Choroid plexus epithelial cell (primary cell): Measurements from ENCODE around the gene GPAT3.
"Not testable (repeated sequence)": the region's sequence is repeated elsewhere in the genome, so short reads cannot be mapped to it uniquely, and the experiment has no call there.

Experiments
- DNase-seq: peaks from one replicate; pipeline ENCODE4 v3.0.0-alpha.2; 2010; ENCODE audit warnings: low read depth
- H3K4me3 ChIP-seq: 2 replicates; pipeline ENCODE4 v1.5.1; 2011; ENCODE audit warnings: low read depth, mild to moderate bottlenecking, control low read depth, low read length, moderate library complexity
- TF ChIP-seq, protein P1 (sequence below): conservative IDR thresholded peaks from 2 replicates; pipeline ENCODE4 v1.5.1; 2011; ENCODE audit warnings: low read depth, mild to moderate bottlenecking, control low read depth, inconsistent platforms, low read length, moderate library complexity

GPAT3 gene

DNA sequence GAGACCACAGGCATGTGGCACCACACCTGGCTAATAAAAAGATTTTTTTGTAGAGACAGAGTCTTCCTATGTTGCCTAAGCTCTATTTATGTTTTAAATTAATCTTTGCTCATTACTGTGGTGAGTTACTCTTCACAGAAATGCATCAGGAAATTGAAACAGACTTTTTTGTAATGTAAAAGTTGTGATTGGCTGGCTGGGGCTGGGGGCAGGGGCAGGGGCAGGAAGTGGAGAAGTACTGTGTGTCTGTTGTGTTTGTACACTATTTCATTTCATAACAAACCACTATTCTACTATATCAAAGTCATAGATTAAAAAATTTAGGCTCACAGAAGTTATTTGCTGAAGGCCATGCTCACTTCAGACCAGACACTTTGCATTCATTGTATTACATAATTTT is 31.9 kb upstream of the GPAT3 start:
- H3K4me3 ChIP-seq = no peak overlapping the region
- no peak for DNase-seq
- TF ChIP-seq, protein P1, sequence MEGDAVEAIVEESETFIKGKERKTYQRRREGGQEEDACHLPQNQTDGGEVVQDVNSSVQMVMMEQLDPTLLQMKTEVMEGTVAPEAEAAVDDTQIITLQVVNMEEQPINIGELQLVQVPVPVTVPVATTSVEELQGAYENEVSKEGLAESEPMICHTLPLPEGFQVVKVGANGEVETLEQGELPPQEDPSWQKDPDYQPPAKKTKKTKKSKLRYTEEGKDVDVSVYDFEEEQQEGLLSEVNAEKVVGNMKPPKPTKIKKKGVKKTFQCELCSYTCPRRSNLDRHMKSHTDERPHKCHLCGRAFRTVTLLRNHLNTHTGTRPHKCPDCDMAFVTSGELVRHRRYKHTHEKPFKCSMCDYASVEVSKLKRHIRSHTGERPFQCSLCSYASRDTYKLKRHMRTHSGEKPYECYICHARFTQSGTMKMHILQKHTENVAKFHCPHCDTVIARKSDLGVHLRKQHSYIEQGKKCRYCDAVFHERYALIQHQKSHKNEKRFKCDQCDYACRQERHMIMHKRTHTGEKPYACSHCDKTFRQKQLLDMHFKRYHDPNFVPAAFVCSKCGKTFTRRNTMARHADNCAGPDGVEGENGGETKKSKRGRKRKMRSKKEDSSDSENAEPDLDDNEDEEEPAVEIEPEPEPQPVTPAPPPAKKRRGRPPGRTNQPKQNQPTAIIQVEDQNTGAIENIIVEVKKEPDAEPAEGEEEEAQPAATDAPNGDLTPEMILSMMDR = no peak

DNA sequence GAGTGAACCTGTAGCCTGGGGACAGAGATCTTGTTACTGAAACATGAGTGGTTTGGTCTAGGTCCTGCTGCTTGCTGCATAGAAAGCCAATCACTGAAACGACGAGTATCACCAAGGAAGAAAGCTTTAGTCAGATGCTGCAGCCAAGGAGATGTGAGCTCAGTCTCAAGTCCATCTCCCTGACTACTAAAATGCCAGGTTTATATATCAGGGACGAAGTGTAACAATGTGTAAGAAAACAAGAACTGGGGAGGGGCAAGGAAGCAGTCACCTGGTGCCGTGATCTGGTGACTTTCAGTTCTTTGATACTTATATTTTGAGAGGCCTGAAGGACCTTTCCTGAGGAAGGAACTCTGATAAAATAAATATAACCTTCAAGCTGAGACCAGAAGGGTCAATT is 31.4 kb upstream of the GPAT3 start:
- TF ChIP-seq, protein P1 = no peak
- no peak overlapping the region for H3K4me3 ChIP-seq
- no peak for DNase-seq

DNA sequence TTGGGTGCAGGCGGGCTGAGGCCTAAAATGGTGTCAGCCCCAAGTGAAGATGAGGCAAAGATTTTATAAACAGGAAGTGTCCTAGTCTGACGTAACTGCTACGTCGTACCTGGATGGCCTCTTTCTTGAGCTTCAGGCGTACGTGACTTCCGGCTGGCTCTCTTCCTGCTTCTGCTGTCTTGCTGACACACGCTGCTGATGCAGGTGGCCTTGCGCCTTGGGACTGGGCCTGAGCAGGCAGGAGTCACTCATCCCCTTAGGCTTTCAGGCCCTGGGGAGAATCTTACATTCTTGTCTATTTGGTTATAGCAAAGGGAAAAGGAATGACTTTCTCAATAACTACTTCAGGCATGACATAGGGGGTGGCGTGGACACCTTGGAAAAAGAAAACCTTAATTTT is 30.9 kb upstream of the GPAT3 start:
- no peak for DNase-seq
- H3K4me3 ChIP-seq = no peak overlapping the region
- TF ChIP-seq, protein P1 = no peak

DNA sequence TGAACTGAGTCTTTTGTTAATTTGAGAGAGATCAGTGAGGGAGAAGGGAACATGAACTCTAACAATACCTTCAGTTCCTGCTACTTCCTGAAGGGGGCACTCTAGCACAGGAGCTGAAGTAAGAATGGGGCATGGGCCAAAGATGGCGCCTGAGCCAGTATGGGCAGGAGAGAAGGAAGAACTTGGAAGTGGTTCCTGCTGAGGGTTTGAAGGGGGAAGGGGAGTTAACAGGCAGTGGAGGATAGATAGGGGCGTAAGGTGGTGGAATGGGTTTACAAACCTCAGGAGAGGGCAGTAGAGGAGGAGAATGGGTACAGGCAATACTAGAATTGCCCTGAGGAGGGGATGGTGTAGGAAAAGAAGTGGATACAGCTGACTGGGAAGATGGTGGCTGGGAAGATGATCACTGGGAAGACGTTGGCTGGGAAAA is 26.7 kb upstream of the GPAT3 start:
- H3K4me3 ChIP-seq = not testable (repeated sequence)
- TF ChIP-seq, protein P1 = peak; percentile 74
- peak; percentile 79 for DNase-seq

DNA sequence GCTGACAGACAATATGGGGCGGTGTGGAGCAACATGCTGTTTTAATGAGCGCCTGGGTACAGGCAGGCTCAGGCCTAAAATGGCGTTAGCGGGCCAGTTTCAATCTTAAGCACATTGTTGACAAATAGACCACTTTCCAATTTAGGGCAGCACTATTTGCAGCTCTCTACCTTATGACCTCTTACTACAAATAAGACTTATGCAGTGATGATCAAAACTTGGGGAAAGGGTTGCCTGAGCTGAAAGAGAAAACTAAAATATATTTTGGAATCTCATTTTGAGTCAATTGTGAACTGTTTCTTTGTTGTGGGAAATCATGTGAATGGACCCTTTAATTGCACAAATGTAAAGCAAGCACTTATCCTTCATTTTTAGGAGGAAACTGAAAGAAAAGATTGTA is 25.5 kb upstream of the GPAT3 start:
- TF ChIP-seq, protein P1 = no peak
- DNase-seq = no peak

DNA sequence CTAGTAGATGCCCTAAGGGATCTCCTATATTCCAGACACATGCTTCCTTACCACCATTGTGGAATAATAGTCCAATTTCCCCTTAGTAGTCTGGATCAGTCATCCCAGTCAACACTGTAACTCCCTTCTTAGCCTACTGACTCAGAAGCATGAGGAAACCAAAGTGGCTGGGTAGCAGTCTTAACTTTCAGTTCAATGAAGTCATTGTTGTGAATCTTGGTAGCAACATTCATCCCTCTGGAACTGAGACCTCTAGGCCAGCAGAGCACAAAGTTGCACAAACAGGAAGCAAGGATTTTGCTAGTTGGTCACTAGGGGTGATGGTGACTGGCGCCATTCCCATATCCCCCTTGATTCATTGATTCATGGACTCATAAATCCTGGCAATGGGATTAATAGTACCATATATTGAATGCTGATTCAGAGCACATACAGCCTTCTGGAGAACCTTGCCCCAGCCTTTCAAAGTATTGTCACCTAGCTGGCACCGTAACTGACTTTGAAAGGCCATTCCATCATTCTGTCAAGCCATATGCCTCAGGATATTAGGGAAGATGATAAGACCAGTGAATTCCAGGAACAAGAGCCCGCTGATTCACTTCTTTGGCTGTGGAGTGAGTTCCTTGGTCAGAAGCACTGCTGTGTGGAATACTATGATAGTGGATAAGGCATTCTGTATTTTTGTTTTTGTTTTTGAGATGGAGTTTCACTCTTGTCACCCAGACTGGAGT is 19.7 kb upstream of the GPAT3 start:
- TF ChIP-seq, protein P1 = no peak
- peak; percentile 20 for DNase-seq
- no peak overlapping the region for H3K4me3 ChIP-seq

More for the DNA sequence above, 25.5 kb upstream of the GPAT3 start:
- H3K4me3 ChIP-seq = no peak overlapping the region

DNA sequence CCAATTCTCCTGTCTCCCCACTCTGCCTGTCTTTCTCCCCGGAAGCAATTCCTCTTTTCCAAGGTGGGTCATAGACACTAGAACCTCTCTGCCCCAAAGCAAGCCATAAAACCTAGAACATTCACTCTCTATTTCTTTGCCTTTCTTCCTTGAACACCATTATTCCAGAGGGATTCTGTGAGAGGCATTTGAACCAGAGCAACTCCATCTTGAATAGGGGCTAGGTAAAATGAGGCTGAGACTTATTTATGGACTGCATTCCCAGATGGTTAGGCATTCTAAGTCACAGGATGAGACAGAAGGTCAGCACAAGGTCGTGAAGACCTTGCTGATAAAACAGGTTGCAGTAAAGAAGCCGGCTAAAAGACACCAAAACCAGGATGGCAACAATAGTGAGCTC is 13.7 kb upstream of the GPAT3 start:
- no peak for DNase-seq

More for the DNA sequence above, 13.7 kb upstream of the GPAT3 start:
- H3K4me3 ChIP-seq = no peak overlapping the region
- TF ChIP-seq, protein P1 = no peak
